Fibroblast of skin of abdomen (primary cell): Measurements from ENCODE around the gene IGFBP3.
A peak's percentile ranks its signal among the peaks of the same experiment; 100 is the strongest.

Experiments
- DNase-seq: peaks from one replicate; pipeline ENCODE4 v3.0.0-alpha.2; 2013

IGFBP3 gene

DNA sequence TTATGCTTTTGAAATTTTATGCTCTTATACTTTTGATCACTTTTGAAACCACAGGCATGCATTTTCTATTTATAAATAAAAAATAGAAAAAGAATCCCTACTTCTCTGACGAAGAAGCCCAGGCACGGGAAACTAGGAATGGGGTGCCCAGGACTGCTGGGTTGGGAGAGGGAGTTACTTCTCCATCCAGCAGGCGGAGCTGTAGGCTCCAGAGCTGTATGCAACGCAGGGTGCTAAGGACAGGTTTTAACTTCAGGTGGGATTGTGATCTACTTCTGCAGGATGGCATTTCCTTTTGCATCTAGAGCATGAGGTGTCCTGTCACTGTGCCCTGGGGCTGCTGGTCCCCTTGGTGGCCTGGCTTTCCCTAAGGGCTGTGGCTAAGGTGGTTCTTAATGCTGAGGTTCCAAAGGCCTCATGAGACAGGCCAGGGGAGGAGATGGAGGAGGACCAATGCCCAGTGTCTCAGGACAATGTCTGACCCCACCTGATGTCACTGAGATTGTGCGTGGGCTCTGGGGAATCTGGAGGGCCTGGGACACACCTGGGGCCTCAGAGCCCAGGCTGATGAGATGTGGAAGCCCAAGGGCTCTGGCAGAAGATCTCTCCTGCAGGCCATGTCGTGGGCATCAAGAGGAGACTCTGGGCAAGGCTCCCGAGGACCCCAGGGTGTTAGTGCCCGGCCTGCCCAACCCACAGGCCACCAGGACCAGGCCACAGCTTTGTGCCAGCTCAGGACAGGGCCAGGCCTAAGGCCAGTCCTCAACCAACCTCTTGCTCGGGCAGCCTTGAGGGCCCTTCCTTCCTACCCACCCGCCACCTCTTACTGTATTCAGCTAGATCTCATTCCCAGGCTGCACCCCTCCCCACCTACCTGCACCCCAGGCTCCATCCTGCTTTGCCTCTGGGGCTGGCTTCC lies 48.7 kb downstream of the IGFBP3 start:
- DNase-seq: no peak

DNA sequence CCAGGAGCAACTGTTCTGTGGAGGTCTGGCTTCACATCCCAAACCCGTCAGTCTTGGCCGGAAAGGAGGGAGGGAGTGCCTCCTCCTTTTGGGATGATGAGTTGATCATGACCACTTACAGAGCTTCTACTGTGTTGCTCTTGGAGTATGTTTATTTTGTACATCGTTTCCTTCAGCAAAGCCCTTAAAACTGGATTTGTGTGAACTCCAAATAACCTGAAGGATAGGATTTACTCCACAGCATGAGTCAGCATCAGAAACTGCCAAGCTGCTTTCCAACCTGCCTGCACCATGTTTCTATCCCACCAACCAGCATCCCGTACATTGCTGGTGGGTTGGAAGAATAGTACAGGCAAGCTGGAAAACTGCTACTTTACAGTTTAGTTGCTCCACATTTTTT lies 51.6 kb downstream of the IGFBP3 start:
- DNase-seq: peak; percentile 17

DNA sequence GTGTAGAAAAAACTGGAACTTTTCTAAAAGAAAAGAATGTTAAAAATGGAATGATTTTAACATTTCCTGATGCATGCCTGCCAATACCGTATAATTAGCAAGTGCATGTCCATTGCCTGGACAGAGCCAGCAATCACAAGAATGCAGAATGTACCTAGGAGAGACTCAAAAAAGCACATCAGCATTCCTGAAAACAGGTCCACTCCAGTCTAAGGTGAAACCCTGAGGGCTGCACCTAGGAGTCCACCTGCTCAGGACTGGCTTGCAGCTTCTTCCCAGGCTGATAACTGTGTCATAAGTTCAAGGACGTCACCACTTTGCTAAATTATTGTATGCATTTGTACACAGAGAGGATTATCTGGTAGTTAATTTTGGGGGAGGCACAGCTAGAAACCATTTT lies 53.6 kb downstream of the IGFBP3 start:
- DNase-seq: no peak

DNA sequence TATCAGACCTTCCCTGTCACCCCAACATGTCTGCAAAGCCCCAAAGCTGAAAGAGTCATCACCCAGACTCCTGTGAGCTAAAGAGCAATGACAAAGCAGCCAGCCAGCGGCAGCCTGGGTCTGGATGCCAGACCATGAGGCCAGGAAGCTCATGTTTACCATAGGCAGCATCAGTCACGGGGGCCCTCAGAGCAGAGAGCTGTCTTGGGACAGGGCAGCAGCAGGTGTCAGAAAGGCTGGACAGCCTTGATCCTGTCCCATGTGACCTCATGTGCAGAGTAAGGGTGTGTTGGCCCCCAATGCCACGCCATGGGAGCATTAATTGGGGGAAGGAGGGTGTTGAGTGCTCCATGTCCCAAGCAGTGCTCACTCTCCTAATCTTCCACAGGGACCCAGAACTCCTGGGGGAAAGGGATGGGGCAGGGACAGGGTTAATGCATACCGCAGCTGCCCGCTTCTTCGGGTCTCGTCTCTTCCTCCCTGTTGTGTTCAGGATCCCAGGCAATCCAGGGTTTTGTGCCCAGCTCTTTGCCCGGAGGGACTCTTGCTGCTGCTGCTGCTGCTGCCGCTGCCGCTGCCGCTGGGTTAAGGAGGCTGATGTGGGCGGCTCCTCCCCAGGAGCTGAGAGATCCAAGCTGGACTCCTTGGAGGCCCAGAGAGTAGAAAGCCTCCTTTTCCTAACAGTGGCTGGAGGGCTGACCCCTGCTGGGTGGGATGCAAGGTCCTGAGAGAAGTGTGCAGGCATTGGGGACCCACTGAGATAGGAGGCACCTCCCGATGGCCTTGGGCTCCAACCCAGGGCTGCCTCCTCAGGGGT lies 55.3 kb downstream of the IGFBP3 start:
- DNase-seq: no peak

DNA sequence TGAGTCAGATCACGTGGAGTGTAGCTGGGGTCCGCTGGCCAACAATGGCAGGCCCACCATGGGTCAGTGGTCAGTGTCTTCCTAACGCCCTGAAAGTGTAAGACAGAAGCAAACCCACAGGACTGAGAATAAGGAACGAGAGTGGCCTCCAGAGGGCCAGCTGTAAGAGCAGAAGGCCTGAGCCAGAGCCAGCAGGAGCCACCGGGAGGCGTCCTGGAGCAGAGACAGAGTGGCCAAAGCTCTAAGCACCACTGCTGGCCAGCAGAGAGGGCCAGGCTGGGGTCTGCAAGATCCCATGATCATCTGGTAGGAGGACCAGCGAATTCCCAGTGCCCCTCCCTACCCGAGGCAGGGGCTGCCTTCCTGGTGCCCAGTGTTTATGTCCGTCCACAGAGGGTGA lies 57.4 kb downstream of the IGFBP3 start:
- DNase-seq: no peak
